GM19035 (cell line): ENCODE data around the gene C16orf78.
A peak's percentile ranks its signal among the peaks of the same experiment; 100 is the strongest.

Experiments
- ATAC-seq: cut with Tn5 transposase; IDR thresholded peaks from one replicate; pipeline ENCODE4 v1.9.1; 2021; ENCODE audit not compliant: unreplicated experiment

Gene C16orf78

DNA sequence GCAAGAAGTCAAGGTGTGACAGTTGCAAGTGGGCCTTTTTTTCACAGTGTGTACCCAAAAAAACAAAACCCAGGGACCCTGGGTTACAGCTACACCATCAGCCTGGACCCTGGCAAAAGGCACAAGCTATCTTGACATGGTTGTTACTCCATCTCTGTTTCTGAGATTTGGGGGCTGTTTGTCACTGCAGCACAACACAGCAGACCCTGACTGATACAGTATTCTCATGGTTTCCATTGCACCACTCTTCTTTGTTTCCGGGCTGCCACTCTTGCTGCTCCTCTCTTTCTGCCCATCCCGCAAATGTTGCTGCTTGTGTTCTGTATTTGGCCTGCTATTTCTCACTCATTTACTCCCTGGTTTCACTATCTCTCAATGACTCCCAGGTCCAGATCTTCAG, 55.2 kb downstream of the C16orf78 start:
- ATAC-seq: no peak

- no peak for ATAC-seq
These were observed 57.4 kb downstream of the C16orf78 start for GRCh38 chr16:49431040-49431439.

DNA sequence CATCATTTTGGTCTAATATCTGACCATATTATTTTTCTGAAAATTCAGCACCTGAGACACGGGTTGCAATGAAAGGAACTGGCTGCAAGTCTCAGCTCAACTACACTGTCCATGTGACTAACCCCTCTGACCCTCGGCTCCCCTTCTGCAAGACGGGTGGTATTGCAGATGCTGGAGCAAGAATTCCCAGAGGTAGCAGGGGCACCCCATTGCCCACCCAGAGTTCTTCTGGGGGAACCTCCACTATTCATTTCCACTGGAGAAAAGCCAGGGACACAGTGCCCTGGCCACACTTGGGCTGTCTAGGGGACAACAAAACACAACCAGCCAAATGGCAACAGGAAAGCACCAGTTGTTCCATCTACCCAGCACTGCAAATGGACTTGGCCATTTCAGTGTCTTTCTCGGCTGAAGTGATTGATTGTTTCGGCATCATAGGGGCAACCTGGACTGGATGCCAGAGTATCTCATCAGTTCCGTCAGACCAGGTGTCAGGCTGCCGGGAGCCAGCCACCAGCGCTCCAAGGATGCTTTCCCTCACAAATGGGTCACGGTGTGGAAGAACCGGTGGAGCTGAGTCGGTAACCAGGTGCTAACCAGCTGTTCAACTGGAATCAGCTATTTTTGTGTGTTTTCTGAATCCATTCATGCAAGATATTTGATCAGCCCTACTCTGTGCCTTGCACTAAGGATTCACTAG, 58.1 kb downstream of the C16orf78 start:
- ATAC-seq: no peak

- no peak for ATAC-seq
These were observed 61.1 kb downstream of the C16orf78 start for GRCh38 chr16:49434733-49435132.

- no peak for ATAC-seq
These were observed 62.6 kb downstream of the C16orf78 start for GRCh38 chr16:49436181-49436580.

DNA sequence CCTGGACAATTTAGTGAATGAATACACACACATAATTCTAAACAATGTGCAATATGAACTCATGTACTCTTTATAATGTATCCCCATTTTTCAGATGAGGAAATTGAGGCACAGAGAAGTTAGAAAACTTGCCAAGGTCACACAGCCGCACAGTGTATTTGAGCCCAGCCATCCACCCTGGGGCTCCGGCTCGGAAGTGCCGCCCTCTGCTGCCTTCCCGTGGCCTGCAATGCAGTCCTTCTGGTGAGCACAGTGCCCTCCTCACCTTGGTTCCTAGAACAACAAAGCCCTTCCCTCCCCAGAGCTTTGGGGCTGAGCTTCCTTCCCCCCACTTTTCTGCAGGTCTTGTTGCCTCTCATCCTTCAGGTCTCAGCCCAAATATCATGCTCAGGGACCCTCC, 63.7 kb downstream of the C16orf78 start:
- ATAC-seq: no peak

DNA sequence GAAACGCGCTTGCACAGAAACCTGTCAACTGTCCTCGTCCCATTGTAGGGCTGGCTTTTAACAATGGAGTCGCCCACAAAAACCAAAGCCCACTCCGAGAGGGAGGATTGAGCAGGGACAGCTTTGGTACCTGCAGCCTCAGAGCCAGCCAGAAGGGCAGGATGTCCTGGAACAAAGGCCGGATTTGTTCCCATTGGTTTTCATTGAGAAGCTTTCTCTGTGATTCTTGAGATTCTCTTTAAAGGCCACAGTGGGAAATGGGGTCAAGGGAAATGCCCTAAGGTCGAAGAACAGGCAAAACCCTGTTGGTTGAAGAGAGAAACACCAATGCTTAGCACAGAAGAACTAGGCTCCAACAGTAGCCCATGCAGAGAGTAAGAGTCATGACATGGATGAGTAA, 65.4 kb downstream of the C16orf78 start:
- no peak for ATAC-seq

- no peak for ATAC-seq
These were observed 66.1 kb downstream of the C16orf78 start for GRCh38 chr16:49439676-49440075.

DNA sequence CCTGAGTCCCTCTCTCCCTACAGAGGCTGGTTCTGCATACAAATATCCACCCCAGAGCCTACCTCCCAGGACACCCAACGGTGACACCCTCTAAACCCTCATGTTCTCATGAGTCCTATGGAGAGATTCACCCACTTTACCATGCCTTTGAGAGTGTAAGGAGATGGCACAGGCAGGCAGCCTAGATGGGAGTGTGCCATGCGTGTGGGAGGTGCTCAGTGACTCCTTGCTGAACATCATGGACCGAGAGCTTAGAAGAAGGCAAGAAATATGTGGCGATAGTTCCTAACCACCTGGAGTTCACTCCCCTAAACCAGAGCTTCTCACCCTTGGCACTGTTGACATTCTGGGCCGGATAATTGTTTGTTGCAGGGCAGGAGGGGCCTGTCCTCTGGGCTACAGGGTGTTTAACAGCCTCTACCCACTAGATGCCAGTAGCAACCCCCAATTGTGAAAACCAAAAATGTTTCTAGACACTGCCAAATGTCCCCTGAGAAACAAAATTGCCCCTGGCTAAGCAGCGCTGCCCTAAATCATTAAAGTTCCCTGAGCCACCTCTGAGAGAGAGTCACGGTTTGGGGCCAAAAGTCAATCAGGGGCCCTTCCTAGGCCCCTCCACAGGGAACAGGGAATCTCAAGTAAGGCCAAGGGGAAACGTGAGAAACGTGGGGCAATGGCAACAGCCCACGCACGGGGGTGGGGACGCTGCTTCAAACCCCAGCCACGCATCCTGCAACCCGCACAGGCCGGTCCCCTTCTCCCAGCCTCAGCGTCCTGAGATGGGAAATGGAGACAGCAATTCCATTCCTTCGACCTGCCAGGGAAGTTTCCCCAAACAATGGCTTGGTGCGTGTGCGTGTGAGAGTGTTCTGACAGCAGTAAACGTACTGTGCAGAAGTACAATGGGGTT, 66.8 kb downstream of the C16orf78 start:
- ATAC-seq: no peak

DNA sequence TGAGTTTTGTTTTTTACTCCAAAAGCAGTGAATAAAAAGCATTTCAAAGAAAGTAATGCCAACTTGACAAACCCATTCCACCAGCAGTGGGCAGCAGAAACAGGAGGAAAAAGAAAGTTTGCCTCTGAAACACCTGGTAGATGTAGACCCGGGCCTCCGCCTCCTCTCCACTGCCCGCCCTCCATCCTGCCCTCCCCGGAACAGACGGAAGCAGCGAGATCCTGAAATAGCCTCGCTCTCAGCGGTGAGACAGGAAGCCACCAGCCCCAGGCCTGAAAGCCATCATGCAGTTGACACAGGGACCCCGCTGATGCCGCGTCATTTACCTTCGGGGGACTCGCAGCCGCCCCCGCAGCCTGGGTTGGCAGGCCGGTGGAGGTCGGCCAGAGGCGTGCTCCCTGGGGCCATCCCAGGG, 67.8 kb downstream of the C16orf78 start:
- ATAC-seq: peak; percentile 88

DNA sequence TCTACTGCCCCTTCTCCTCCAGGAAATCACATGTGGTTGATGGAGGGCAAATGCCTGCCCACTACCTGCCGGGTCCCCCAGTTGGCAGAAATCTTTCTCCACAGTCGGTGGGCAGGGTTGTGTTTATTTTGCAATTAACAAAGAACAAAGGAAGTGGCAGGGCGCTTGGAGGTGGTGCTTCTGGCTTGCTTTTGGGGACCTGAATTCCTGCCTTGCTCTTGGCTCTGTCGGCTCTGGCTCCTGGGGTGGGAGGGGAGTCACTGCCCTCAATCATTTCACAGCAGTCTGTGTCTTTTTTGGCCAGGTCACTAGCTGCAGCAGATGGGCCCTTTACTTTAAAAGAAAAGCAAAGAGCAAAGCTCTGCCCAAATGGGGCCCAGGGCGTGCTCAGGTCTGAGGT, 69.2 kb downstream of the C16orf78 start:
- ATAC-seq: no peak

GRCh38 chr16:49443576-49443975, 70.0 kb downstream of the C16orf78 start:
- ATAC-seq: no peak

DNA sequence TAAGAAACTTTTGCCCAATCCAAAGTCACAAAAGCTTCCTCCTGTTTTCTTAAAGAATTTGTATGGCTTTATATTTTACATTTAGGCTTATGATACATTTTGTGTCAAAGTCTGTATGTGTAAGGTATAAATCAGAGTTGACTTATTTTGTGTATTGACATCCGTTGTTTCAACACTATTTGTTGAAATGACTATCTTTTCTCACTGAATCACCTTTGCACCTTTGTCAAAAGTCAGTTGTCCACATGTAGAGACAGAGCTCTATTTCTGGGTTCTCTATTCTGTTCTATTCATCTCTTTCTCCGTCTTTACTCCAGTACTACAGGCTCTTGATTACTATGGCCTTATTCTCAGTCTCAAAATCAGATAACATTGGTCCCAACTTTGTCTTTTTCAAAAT, 73.2 kb downstream of the C16orf78 start:
- ATAC-seq: no peak
